GM18517 (cell line): ENCODE data around the gene ST6GALNAC3.
A peak's percentile ranks its signal among the peaks of the same experiment; 100 is the strongest.

Source experiments
- ATAC-seq: cut with Tn5 transposase; IDR thresholded peaks from one replicate; pipeline ENCODE4 v1.9.1; 2021; ENCODE audit warnings: mild to moderate bottlenecking, moderate library complexity; ENCODE audit not compliant: unreplicated experiment

The ST6GALNAC3 gene

DNA sequence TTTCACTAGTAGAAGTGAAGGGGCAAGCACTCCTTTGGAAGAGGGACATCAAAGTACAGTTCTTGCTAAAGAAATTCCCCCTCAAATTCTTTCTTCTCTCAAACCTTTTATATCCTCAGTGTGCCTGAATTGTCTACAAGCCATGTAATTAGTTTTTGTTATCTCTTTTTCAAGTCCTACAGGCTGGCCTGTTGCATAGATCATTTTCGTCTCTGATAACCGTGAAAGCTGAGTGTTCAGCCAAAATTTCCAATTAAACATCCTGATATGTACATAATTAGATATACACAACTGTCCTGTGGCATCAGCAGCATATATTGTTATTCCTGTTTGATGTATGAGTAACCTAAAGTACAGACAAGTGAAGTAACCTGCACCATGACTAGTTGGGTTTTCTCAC, 417.2 kb downstream of the ST6GALNAC3 start:
- ATAC-seq, result no peak

DNA sequence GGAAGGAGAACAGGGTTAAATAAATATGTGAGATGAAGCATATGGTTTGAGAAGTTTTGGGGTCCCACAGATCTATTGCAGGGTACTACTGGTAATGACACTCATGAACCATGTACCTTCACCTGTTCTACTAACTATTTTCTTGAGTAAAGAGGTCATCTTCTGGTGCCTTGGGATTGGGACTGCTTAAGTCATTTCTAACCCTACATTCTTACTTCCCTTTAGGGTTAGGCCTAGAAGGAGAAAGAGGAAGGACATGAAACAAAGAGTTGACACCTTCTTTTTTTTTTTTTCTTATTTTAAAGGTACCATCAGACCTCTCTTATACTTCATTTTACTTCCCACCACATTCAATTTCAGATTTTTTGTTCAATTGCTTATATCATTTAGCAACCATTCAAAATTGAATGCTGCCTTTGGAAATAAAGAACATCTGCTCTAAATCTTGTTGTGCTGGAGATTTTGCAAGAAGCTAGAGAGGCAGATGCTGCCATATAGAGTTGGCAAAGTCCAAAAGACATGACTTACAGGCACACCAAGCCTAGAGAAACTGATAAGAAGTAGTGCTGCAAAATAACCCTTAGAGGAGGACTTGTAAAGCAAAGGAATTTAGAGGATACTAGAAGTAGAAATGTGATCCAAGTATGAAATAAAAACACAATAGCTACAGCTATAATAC, 418.3 kb downstream of the ST6GALNAC3 start:
- no peak for ATAC-seq

DNA sequence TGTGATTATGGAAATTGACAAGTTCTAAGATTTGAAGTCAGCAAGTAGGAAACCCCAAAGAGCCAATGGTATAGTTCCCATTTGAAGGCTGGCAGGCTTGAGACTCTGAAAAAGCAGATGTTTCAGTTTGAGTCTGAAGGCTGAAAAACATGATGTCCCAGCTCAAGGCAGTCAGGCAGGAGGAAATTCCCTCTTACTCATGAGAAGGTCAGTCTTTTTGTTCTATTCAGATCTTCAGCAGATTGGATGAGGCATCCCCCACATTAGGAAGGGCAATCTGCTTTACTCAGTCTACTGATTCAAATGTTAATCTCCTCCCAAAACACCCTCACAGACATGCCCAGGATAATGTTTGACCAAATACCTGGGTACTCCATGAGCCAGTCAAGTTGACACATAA, 420.3 kb downstream of the ST6GALNAC3 start:
- peak; percentile 81 for ATAC-seq

DNA sequence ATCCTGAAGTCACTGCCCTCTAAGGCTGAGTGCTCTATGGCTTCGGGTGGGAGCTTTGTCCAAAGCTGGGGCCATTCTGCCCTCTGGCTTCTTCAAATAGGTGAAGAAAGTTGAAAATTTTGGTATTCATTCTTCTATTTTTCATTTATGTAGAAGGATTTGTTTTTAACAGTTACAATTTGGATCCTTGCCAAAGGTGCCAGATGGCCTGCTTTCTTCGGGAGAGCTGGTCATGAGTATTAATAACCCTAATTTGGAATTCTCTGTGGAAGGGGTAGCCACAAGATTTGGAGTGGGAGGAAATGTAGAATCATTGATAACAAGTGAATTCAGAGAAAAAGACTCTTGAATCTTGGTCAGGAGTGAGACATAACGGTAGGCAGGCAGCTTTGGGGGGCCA, 422.3 kb downstream of the ST6GALNAC3 start:
- ATAC-seq, result no peak

DNA sequence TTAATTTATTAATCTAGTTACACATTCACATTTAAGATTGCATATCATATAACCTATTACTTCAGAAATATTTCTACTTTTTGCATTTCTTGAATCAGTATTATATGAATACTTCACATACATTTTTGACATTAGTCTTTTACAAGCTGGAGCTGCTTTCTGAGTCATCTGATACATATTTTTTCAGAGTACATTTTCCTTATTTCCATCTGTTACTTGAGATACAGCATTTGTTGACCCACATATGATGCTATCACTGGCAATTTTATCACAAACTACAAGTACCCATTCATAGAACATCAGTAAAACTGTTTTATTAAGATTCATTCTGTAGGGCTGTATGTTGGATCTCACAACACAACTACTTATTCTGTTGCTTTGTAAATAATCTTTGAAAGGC, 425.6 kb downstream of the ST6GALNAC3 start:
- no peak for ATAC-seq

DNA sequence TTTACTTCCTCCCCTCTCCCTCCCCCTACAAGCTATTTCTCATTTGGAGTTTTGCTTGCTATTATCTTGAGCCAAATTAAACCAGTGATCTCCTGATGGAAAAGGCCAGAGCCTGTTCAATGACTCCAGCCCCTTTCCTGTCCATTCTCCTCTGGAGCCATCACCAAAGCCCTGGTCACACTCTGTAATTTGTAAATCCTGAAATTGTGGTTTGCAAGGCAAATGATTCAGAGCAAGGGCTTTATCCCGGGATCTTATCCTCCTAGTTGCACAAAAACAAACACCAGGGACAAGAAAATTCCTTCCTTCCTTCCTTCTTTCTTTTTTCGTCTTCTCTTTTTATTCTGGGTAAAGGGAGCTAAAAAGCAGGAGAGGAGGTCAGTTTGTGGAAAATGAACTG, 426.6 kb downstream of the ST6GALNAC3 start:
- ATAC-seq, result no peak

DNA sequence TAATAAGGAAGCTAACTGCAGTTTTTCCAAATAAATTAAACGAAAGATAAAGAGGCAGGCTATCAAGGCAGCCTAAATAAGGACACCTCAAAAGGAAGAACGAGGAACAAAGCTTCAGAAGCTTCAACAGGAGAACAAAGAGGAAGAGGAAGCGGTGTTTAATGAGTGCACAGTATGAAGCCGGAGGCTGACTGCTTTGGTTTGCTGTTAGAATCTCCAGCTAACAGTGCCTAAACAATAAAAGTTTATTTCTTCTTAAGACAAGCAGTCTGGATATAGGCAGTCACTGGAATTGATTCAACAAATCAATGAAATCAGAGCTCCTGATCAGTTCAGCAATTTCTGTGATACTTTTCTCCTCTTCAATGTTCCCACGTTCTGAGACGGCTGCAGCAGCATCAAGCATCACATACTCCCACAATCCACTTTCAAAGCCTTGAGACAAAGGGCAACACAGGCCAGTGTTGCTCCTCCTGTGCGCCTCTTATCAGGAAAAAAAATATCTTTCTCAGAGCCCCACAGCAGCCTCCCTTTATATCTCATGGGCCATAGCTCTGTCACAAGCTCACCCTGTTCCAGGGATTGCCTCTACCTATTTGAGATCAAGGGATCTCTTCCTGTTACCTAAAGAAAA, 427.2 kb downstream of the ST6GALNAC3 start:
- no peak for ATAC-seq

DNA sequence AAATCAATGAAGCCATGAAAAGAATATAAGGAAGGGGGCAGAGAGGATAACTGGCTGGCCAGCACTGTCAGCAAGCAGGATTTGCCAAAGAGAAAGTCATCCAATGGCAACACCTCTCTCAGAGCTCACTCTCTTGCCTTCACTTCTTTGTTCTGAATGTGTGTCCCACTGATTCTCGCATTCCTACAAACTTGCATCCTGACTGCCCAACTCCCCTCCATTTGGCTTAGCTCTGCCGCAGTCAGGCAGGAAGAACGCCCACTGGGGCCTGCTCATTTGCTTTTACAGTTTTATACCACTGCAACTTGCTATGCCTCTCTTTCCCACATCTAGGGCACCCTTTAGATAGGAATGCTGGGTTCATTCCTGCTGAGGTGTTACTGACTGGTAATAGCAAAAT, 428.6 kb downstream of the ST6GALNAC3 start:
- no peak for ATAC-seq

DNA sequence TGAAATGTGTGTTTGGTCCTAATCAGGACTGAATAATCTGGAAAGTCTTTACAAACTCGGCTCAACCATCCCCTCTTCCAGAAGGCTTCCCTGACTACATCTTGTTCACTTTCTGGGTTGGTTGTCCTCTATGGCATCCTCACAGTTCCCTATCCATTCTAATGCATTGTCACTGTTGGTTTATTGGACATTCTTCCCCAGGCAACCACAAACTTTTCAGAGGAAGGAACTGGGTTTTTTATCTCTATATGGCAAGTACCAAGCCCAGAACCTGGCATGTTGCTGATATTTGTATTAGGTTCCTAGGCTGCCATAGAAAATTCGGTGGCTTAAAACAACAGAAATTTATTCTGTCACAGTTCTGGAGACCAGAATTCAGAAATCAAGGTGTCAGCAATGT, 429.2 kb downstream of the ST6GALNAC3 start:
- ATAC-seq, result no peak

DNA sequence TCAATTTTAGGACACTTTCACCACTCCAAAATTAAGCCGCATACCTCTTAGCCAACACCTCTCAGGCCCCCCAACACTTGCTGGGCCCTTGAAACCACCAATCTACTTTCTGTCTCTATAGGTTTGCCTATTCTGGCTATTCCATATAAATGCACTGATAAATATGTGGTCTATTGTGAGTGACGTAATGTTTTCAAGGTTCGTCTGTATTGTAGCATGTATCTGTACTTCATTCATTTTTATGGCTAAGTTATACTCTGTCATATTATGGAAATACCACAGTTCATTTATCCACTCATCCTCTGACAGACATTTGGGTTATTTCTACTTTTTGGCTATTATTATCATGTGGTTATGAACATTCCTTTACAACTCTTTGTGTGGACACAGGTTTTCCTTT, 432.8 kb downstream of the ST6GALNAC3 start:
- no peak for ATAC-seq

DNA sequence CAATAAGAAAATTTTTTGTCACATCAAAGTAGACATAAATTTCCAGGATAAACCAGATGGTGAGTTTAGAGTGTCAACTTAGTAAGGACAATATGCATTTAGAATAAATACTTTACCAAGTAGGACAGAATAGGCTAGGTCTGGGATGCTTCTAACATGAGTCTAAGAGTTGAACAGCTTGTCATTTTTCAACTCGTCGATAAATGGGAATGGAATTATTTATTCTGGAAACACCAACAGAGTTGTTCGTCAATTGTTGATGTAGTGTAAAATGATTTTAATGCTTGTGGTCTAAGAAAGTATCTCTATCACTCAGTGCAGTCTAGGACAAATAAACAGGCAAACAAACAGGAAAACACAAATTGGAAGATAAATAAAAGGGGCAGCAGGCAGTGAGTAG, 434.3 kb downstream of the ST6GALNAC3 start:
- ATAC-seq, result no peak

DNA sequence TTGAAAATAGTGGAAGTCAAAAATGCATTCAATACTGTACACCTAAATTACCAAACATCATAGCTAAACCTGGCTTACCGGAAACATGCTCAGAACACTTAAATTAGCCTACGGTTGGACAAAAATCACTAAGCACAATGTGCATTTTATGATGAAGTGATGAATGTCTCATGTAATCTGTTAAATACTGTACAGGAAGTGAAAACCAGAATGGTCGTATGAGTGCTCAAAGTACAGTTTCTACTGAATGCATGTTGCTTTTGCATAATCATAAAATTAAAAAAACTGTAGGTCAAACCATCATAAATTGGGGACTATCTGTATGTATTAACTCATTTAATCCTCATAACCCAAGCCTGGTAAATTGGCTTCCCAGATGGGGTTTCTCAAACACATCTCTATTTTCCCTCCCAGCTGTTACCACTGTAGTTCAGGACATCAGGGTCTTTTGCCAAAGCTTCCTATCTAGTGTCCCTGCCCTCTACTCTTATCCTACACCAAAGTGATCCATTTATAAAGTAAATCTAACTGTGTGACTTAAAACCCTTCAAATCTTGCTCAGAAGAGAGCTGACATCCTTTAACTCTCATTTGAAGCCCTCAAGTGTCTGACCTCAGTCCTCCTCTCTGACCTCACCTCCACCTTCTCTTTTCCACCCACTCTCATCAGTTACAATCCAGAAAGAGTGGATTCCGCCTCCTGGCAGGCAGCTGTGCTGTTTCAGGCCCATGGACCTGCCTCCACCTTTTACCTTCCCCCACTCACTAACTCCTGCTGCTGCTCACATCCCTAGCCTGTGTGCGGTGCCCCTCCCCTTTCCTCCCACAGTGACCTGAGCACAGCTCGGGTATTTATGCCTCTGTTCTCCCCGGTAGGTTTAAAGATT, 436.4 kb downstream of the ST6GALNAC3 start:
- ATAC-seq, result no peak

DNA sequence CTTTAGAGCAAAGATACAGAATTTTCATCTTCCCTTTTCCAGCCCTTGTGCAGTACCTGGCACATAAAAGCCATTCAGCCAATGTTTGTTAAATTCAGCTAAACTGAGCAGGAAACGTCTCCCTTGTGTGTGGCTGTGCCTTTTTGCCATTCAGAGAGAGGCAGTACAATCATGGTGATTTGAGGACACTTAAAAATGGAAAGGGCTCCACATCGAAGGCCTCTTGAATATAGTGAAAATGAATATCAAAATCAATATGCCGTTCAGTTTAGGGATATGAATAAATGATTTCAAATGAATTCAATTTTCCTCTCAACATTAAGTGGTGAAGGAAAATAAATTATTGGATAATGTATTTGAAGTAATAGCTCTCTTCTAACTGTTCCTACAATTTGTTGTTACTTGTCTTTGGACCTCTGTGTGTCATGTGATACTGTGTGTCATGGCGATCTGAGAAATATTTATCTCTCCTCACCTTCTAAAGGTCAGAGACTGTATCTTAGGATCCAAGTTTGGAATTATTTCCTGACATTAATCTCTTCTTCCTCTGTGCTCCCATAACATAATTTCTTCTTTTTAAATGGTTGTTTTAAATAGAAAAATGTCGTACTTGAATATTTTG, 437.1 kb downstream of the ST6GALNAC3 start:
- no peak for ATAC-seq

DNA sequence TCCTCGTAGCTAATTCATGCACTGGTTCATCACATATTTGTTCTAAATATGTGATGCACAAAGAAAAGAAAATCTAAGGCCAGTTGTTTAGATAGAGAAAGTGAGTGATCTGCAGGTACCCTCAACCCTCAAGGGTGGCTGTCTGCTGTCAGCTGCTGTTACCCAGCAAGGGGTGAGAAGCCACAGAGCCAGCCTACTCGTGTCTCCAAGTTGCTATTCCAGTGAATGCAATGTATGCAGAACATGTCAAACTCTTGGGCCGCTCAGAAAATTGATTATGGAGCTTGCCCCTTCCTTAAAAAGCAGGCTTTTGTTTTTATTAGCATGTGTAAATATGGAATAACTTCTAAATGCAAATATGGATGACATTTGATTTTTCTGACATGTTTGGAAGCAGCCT, 456.4 kb downstream of the ST6GALNAC3 start:
- ATAC-seq, result no peak

DNA sequence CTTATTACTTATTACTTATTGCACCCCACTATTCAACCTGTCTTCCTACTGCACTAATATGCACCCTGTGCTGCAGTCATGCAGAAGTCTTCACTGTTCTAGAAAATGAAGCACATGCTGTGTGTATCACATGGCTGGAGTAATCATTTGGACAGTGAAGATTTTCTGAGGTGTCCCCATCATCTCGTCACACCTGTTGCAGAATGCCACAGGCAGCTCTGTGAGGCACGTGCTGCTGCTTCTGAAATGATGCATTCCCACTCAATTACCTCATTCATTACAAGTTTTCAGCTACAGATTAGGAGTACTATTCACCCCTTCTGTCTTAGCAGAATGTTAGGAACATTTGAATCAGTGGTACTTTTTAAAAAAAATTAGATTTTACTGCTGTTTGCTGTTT, 467.1 kb downstream of the ST6GALNAC3 start:
- ATAC-seq, result no peak

DNA sequence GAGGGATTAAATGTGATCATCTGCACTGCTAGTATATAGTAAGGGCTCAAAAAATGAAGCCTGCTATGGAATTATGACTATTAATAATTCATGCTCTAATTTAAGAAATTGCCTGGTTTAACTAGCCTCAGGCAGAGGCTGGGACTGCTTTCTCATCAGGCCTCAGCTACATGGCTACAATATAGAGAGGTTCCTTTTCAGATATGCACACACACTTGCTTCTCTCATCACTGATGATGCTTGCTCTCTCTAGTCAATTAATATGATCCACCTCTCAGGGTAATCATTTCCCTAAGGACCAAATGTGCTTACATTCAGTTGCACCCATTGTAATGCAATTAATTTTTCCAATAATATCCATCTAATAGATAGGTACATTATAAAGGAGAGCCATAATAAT, 467.8 kb downstream of the ST6GALNAC3 start:
- no peak for ATAC-seq

DNA sequence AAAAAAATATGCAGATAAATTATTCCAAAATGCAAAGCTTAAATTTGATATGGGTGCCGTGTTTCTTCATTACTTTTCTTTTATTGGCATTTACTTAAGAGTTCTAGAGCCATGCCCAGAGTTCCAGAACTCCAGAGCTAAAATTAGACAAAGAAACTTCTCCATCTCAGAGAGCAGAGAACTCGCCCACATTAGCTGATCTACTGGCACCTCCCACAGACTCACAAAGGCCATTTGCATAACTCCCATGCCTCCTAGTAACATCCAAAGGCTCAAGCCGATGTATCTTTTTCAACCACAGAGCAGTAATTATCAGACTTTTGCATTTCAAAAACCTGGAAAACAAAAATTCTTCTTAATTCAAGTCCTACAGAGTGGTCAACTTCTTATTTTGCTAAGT, 468.9 kb downstream of the ST6GALNAC3 start:
- ATAC-seq, result no peak

DNA sequence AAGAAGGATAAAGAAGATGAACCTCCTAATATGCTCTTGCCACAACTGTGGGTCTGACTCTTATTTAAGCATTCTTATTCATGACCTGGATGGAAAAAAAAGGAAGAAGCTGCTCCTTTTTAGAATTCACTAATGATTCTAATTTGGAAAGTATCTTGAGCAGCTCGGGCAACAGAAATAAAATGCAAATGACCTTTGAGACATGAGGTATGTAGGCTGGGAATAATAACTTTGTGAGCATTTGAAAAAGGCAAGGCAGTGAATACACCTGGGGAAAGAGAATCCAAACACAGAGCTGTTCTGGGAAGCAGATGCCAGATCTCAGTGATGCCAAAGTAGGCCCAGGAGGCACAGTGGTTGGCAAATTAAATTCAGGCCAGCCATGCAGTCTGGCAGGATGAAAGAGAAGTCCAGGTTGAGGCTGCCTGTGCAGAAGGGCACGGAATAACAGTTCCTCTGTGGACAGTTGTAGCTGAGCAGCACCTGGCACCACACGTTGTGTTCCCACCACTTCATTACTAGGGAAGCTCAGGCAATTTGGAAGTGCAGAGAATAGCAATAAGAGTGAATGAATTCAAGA, 471.9 kb downstream of the ST6GALNAC3 start:
- ATAC-seq, result no peak

DNA sequence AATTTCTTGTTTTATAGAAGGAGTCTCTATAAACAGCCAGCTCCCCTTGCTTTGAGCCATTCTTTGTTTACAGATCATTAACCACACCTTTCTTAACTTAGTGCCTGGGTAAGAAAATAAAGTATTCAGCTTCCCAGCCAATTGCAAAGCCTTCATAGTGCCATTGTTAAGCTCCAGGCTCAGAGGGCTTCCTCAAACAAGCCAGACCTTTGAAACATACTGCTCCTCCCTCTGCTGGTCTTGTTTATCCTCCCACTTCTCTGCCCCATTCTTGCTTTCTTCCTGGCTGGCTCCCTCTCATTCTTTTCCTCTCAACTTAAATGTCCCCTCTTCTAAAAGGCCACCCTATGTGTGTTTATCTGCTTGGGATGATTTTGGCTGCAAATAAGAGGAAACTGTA, 473.4 kb downstream of the ST6GALNAC3 start:
- ATAC-seq, result no peak

DNA sequence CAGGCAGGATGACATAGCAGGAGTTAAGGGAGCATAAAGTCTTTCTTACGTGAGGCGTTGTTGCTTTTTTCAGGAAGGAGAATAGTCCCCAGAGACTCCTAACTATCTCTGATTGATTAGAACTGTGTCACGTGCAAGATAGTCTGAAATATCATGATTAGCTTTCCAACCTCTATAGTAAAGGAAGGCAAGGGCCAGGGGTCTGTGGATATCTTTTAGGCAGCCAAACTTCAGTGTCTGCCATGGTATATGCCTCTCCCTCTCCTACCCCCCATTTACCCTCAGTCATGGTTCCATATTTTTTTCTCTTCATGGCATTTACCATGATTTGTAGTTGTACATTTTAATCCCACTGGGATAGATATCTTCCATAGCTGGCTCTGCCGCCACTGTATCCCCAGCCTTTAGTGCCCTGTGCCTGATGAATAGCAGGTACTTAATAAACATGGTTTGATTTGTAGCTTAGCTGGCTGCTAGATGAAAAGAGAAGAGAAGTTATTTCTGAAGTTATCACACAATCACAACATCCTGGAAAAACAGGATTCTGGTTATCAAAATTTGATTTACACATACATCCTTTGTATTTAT, 474.1 kb downstream of the ST6GALNAC3 start:
- no peak for ATAC-seq

DNA sequence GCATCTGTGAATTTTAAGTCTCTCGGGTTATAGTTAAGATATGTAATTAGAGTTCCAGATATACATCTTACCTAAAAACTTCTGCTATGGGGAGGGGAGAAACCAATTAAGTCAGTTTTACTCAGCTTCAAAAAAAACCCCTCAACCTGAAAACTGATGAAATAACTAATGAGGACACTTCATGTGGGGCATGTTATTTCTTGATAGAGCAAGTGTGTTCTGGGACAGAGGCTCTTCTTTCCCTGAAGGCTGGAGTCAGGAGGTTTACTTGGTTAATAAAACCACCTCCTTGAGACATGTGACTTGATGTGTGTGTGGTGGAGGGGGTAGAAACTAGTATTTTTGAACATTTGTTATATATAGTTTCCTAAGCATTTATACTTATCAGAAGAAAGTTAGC, 479.7 kb downstream of the ST6GALNAC3 start:
- no peak for ATAC-seq
